ENCODE results near the gene ITGA1.
A peak's percentile ranks its signal among the peaks of the same experiment; 100 is the strongest.
"Not testable (repeated sequence)": the region's sequence is repeated elsewhere in the genome, so short reads cannot be mapped to it uniquely, and the experiment has no call there.

Gene ITGA1

DNA sequence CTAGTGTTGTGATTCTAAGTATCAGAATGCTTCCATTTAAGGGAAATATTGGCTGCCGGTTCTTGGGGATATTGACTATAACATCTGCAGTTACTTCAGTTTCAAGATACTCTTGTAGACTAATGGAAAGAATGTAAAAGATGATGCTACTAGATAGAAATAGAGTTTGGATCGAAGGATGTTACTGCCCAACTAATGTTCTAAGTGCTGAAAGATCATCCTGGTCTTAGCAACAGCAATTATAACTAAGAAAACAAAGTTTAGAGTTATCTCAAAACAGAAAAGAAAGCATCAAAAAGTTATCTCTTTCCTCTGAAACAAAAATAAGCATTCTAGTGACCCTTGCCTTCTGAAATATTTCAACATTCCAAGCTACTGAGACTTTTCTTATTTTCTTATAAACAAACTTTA is 49.9 kb downstream of the ITGA1 start:
- no peak for DNase-seq

- DNase-seq, result no peak
These were observed 50.8 kb downstream of the ITGA1 start for GRCh38 chr5:52838326-52839015.

GRCh38 chr5:52839285-52839684 is 51.6 kb downstream of the ITGA1 start:
- no peak for DNase-seq

DNA sequence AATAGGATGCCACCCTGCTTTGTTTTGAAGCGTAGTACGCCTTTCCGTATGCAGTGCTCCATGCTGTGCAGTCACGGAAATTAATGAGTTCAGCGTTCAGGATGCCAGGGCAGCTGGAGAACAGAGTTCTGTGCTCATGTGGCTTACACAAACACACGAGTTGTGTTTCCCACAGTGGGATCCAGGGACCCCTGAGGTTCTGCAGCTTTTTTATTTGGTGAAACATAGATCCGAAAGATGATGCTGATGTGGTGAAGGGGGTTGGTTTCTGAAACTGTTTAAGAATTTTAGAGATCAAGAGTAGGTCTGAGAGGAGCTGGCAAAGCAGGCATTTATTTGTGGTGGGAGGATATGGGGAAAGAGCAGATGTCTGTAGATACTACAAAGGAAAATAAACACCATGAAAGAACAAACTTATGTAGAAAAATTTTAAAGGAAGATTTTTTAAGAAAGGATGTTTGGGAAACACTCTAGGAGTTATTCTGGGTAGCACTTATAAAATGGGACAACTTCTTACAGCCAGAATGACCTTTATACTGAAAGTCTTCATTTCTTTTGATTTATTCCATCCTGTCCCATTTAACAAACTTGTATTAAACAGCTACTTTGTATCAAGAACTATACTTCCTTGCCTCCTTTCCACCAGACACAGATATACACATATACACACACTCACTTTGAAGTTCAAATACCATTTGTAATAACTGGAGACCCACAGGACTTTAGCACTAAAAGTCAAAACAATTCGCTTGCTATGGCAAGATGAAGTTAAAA is 52.7 kb downstream of the ITGA1 start:
- DNase-seq, result peak; percentile 38

DNA sequence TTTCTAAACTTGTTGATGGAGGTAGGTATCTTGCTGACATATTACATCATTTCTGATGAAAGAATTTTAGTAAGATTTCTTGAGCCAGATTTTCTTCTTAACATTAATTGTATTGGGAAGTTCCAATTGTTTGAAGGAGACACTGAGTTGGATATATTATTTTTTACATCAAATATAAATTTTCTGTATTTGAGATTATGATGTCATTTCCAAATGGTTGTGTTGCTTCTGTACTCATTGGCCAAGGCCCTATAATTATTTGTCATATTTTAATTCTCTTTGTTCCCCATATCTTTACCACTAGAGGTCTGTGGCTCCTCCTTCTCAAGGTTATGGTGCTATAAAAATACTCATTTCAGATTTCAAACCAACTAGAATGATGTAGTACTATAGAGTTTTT is 53.4 kb downstream of the ITGA1 start:
- no peak for DNase-seq

DNA sequence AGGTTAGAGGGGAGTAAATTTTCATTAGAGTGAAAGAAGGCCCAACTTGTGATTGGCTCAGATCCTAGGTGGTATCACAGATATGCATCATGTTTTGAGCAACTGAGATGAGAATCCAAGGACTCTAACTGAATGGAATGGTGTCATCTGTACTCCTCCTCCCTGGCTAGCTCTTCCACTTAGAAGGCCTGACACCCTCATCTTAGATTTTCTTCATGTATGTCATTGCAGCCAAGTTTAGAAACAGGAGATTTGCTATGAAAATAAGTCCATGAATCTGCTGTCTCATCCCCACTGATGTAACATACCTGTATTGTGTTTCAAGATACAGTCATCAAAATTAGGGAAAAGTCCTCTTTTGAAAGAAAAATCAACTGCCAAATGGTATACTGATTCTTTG is 54.4 kb downstream of the ITGA1 start:
- DNase-seq, result no peak

GRCh38 chr5:52844885-52845284 is 57.2 kb downstream of the ITGA1 start:
- no peak for DNase-seq

- no peak for DNase-seq
These were observed 58.6 kb downstream of the ITGA1 start for GRCh38 chr5:52846182-52846842.

DNA sequence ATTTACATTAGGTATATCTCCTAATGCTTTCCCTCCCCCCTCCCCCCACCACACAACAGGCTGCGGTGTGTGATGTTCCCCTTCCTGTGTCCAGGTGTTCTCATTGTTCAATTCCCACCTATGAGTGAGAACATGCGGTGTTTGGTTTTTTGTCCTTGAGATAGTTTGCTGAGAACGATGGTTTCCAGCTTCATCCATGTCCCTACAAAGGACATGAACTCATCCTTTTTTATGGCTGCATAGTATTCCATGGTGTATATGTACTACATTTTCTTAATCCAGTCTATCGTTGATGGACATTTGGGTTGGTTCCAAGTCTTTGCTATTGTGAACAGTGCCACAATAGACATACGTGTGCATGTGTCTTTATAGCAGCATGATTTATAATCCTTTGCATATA is 61.0 kb downstream of the ITGA1 start:
- DNase-seq, result not testable (repeated sequence)

- no peak for DNase-seq
These were observed 61.8 kb downstream of the ITGA1 start for GRCh38 chr5:52849544-52849943.

DNA sequence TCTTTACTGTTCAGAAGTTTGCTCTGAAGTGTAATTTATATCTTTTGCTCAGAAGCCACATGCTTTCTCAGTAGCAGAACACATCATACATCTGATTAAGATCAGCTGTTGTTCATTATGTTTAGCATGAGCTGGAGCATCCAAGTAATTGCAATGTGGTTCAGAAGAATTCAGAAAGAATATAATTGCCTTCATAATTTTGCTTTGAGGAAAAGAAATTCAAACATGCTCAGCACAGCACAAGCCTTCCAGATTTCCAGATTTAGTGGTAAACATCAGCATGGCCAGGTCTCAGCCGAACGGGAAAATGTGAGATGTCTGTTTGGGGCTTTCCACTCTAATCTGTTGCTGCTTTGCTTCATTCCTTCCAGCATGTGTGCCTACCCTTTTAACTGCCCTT is 65.9 kb downstream of the ITGA1 start:
- no peak for DNase-seq

DNA sequence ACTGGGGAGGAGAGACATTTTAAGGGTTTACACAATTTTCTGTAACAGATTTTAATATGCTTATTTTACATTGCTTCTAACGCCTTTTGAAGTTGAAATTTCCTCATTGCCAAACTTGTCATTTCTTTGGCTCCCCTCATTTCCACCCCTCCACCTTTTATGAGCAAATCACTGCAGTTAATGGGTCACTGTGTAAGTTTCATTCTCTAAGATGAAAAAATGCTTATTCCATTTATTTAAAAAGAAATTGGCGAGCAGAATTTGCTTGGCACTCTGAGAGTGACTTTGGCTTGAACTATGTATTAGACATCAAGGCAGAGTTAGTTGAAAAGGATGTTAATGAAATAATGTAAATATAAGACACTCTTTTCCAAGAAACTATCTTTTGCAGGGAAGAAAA is 66.6 kb downstream of the ITGA1 start:
- DNase-seq, result no peak

DNA sequence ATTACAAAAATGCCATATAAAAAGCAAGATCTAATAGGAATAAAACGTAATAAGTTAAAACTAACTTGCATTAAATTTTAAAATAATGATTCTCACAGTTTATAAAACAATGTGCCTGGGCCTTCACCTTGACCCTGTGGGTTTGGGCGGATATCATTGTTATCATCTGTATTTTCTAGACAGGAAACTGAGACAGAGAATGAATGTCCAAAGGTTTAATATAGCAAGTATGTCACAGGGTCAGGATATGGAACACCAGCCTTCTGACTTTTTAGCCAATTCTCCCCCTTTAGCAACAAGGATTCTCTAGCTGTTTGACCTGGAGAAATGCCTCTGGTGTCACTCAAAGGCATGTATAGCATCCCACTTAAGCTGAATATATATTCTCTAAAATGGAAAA is 67.2 kb downstream of the ITGA1 start:
- DNase-seq, result no peak

DNA sequence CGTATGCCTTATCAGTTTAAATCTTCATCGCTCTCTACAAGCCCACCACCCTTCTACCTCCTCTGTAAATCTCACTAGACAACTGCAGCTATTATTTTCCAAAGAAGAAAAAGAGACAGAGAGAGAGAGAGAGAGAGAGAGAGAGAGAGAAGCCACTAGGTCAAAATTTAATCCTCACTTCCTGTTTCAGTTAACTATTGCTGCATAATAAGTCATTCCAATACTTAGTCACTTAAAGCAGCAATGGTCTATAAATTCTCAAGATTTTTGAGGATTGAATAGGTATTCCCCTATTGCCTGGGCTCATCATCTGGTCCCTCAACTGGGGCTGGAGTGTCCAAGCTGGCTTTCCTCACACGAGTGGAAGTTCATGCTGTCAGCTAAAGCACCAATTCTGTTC is 68.8 kb downstream of the ITGA1 start:
- no peak for DNase-seq

DNA sequence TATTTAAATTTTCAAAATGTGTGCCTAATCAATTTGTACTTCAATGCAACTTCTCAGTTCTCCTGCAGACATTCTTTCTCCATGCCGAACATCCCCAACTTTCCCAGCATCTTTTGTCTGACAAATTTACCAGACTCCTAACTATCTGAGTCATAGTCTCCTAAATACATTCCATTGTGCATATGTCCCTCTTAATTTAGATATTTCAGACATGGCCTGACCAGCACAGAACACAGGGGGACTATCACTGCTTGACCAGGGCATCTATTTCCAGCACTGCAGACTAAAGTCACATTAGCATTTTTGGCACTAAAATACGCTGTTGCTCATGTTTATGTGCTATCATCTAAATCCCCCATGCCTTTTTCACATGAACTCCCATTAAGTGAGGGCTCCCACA is 71.9 kb downstream of the ITGA1 start:
- peak; percentile 32 for DNase-seq

GRCh38 chr5:52861368-52861767 is 73.7 kb downstream of the ITGA1 start:
- DNase-seq, result no peak

DNA sequence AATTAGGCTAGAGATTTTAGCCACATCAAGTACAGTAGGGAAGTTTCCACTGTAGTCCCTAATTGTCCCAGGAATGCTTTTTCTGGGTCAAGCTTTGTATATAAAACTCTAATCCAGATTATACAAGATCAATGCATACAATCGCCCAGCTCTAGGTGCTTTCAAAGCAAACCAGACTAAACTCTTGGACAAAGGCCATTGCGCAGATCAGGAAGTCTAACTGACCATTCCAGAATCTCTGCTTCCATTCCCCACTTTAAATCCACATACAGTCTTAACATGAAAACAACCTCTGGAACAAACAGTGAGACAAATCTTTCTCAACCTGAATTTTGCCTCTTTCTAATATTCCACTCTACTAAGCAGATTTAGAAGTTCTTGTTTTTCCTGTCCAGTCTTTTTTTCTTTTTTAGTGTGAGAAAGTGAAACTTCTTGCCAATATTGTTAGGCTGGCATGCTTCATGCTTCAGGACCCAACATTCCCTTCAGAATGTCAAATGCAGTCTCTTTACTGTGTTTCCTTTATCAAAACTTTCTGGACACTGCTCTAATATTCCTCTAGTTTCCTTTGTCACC is 76.1 kb downstream of the ITGA1 start:
- DNase-seq, result no peak

DNA sequence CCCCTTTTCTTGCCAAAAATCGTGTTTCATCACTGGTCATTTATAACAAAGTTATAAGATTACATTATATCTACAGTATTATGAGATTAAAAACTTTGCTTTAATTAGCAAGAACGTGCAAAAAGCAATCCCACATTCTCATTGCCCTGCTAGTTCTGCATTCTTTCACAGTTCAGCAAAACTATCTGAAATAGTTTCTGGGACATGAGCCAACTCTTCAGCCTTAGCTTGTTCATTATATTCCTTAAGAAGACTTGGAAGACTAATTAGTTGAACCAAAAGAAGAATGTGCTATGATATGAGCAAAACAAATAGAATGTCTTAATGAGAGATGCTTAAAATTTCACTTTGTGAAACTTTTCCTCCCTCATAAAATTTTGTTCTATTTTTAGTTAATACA is 76.7 kb downstream of the ITGA1 start:
- no peak for DNase-seq

DNA sequence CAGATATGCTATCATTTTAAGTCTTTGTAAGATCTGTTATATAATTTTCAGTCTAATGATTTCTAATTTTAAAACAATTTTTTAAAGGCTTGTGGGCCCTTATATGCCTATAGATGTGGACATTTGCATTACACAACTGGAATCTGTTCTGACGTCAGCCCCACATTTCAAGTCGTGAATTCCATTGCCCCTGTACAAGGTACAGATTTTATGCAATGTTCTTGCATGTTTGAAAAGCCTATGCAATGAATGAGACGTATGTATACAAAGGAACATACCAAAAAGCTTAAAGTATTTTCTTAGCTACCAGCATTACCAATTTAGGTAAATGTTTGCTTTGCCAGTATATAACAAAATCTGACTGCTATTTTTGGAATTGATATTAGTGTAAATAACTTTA is 77.2 kb downstream of the ITGA1 start:
- no peak for DNase-seq

DNA sequence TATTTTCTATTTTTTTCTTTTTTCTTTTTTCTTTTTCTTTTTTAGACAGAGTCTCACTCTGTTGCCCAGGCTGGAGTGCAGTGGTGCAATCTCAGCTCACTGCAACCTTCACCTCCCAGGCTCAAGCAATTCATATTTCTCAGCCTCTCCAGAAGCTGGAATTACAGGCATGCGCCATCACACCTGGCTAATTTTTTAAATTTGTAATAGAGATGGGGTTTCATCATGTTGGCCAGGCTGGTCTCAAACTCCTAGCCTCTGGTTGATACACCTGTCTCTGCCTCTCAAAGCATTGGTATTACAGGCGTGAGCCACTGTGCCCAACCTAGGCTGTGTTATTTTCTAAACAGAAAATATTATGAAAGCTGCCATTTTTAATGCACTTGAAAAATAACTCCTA is 78.3 kb downstream of the ITGA1 start:
- DNase-seq, result not testable (repeated sequence)

DNA sequence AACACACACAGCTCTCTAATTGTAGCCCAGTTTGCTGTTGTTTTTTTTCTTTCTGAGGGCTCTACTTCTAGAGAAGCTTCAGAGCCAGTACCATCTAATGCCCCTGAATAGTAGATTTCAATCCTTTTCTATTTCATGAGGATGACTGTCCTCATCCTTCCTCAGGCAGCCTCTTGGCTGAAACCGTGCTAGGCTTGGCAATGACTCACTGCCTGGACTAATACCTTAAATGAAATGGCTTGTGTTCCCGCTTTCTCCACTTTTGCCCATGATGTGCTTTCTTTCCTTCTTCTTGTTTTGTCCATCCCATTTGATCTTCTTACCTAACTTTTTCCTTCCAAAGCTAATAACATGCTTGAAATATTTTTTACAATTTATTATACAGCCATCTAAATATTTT is 80.1 kb downstream of the ITGA1 start:
- no peak for DNase-seq

DNA sequence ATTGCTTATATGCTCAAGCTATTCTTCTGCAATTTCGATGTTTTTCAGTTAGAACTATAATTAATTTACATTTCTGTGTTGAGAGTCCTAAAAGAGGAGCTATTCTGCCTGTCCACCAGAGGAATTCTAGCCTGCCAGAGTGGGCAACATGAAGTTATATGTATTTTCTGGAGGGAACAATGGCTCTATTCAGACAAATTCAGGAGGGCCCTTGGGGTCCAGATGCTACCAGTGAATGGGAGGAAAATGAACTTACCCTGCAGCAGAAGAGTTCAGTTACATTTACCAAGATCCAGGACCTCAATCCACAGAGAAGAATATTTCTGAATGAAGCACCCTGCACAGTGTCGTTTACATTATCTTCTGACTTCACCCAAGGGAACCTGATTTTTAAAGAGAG is 80.7 kb downstream of the ITGA1 start:
- DNase-seq, result no peak

DNA sequence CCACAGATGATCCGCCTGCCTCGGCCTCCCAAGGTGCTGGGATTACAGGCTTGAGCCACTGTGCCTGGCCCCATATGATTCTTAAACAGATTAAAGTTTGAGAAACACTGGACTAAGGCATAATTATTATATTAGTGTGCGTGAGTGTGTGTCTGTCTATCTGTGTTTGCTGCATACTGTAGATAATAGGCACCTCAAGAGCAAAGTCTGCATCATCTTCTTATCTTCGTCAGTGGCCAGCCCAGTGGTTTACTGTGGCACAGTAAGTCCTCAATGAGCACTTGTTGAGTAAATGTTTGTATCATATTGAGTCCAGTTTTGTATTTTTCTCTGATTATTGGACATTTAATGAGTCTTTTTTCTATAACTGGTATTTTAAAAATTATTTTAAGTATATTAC is 81.7 kb downstream of the ITGA1 start:
- no peak for DNase-seq

DNA sequence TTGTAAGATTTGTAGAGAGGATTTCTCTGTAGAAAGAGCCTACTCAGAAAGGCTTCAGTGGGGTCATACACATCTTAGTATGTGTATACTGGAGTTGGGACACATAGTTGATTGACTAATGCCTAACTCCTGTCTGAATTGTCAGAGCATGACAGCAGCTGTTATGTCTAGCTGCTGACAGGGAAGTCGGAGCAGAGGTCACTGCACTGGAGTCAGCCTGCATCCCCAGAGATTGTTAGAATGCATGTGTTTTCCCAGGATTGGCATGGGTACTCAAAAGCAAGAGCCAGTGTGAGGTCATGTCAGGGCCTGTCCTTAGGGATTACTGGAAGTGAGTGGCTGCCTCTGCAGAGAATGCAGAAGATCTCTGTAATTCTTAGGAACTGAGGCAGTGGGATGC is 82.7 kb downstream of the ITGA1 start:
- DNase-seq, result no peak

All from femur (tissue), 1 donor.